K562 (cell line): Measurements from ENCODE around the gene SCNN1A. TPM values are rescaled to one million over a fixed set of nuclear protein-coding genes. Genes with fewer than 3 reads are reported as not detected.
A peak's percentile ranks its signal among the peaks of the same experiment; 100 is the strongest.

Source experiments
- ATAC-seq: fragments of 200-7000 bp; cut with Tn5 transposase; 3 replicates; pipeline ENCODE4 v1.9.1; 2020; ENCODE audit warnings: moderate library complexity
- BruUV-seq: library from RNA; stranded (reverse); fragments of 400-500 nt; replicated peaks from 2 replicates; lab custom pipeline; 2021; lab: Mats Ljungman, UMichigan
- CTCF ChIA-PET: fragments of 300-600 bp; formaldehyde crosslinking; extraction: SDS; loops from one replicate; lab custom pipeline; 2021; ENCODE audit warnings: low intra/inter-chr PET ratio; lab: Yijun Ruan, JAX
- POLR2A ChIA-PET: fragments of 300-600, 350-650 bp; sonication (Branson Sonifier 250); formaldehyde crosslinking; extraction: SDS; loops from one replicate; lab custom pipeline; 2021; ENCODE audit warnings: antibody characterized with exemption, inconsistent platforms; lab: Yijun Ruan, JAX
- DNase-seq, 4 experiments: peaks; one replicate each; pipeline versions ENCODE4 v3.0.0 to v3.0.0-alpha.2; 2011 to 2018; ENCODE audit warnings: low spot score in 3 of 4, mixed read lengths in 3 of 4; ENCODE audit errors: extremely low read depth in 1 of 4
- FAIRE-seq: peaks from 2 replicates; lab custom pipeline; 2011; peaks lifted over from hg19 to GRCh38; lab: Jason Lieb, UNC
- H2AFZ ChIP-seq: 2 replicates; pipeline ENCODE4 v1.6.0; 2011; ENCODE audit warnings: low read depth, low read length, control low read depth, inconsistent platforms
- H3K27ac ChIP-seq: fragments of 200-600 bp; 3 replicates; pipeline ENCODE4 v1.8.0; 2011; ENCODE audit warnings: low read depth, mild to moderate bottlenecking, control low read depth, inconsistent platforms, low read length, moderate library complexity, mixed read lengths; ENCODE audit errors: extremely low read depth
- H3K27me3 ChIP-seq, 2 experiments: fragments of 300-600 bp in 1 of 2; 2 replicates in 1 of 2; 3 replicates in 1 of 2; pipeline versions ENCODE4 v1.6.0 to v1.8.0; 2011; ENCODE audit warnings: inconsistent platforms in 2 of 2, low read length in 2 of 2, mild to moderate bottlenecking in 1 of 2, mixed read lengths in 1 of 2, moderate library complexity in 1 of 2; ENCODE audit not compliant: control insufficient read depth in 2 of 2, insufficient read depth in 2 of 2
- H3K36me3 ChIP-seq: fragments of 300-600 bp; 3 replicates; pipeline ENCODE4 v1.8.0; 2011; ENCODE audit warnings: mild to moderate bottlenecking, low read length, inconsistent platforms; ENCODE audit not compliant: control insufficient read depth, insufficient read depth
- H3K4me1 ChIP-seq, 2 experiments: fragments of 200-600 bp in 1 of 2; replicated peaks in 1 of 2; 2 replicates in 1 of 2; 3 replicates in 1 of 2; pipeline versions ENCODE4 v1.5.1 to v1.8.0; 2011; ENCODE audit warnings: inconsistent platforms in 2 of 2, low read length in 2 of 2, mild to moderate bottlenecking in 1 of 2, mixed read lengths in 1 of 2, moderate library complexity in 1 of 2; ENCODE audit not compliant: control insufficient read depth in 2 of 2, insufficient read depth in 2 of 2
- H3K4me2 ChIP-seq: 2 replicates; pipeline ENCODE4 v1.6.1; 2011; ENCODE audit warnings: low read length, control low read depth, inconsistent platforms, mixed read lengths; ENCODE audit not compliant: insufficient read depth
- H3K4me3 ChIP-seq: fragments of 200-600 bp; sonication (generic), shearing (Covaris generic); 2 replicates; pipeline ENCODE4 v1.5.1; 2016; ENCODE audit warnings: control low read depth, inconsistent platforms
- H3K79me2 ChIP-seq: fragments of 200-600 bp; 3 replicates; pipeline ENCODE4 v1.8.0; 2011; ENCODE audit warnings: low read length, inconsistent platforms; ENCODE audit not compliant: control insufficient read depth, insufficient read depth
- H3K9ac ChIP-seq, 2 experiments: 2 replicates each; pipeline versions ENCODE4 v1.6.0 to v1.6.1; 2011; ENCODE audit warnings: low read depth in 2 of 2, low read length in 2 of 2, control low read depth in 1 of 2, inconsistent platforms in 1 of 2, mild to moderate bottlenecking in 1 of 2, mixed read lengths in 1 of 2; ENCODE audit not compliant: insufficient read depth in 1 of 2
- H3K9me1 ChIP-seq: one replicate; pipeline ENCODE4 v1.6.0; 2011; ENCODE audit warnings: inconsistent platforms, mild to moderate bottlenecking, low read length, moderate library complexity; ENCODE audit not compliant: control insufficient read depth, insufficient read depth
- H3K9me3 ChIP-seq: replicated peaks from 2 replicates; pipeline ENCODE4 v1.5.1; 2011; ENCODE audit warnings: low read depth, low read length, inconsistent platforms; ENCODE audit not compliant: control insufficient read depth, insufficient read depth
- H4K20me1 ChIP-seq: replicated peaks from 2 replicates; pipeline ENCODE4 v1.6.1; 2011; ENCODE audit warnings: low read length, inconsistent platforms, mixed read lengths; ENCODE audit not compliant: control insufficient read depth, insufficient read depth
- HCFC1 ChIP-seq: IDR thresholded peaks from 2 replicates; pipeline ENCODE4 v1.6.1; 2012; ENCODE audit warnings: low read depth, low read length, improper control_type of control experiment
- POLR2G ChIP-seq: fragments of 200-400 bp; formaldehyde crosslinking; IDR thresholded peaks from 2 replicates; pipeline ENCODE4 v1.6.1; 2017; ENCODE audit warnings: low read depth, mild to moderate bottlenecking, antibody characterized with exemption, low read length, moderate library complexity
- ZNF518B ChIP-seq: fragments of 250-450 bp; sonication (Bioruptor Pico); IDR thresholded peaks from 2 replicates; pipeline ENCODE4 v1.5.0; 2021; ENCODE audit warnings: mild to moderate bottlenecking, moderate library complexity
- ZNF586 ChIP-seq: fragments of 450-650 bp; formaldehyde crosslinking; conservative IDR thresholded peaks from 2 replicates; pipeline ENCODE4 v1.4.0; 2020; ENCODE audit warnings: mild to moderate bottlenecking, moderate library complexity
- WGBS: fragments of 100-300 bp; shearing (Covaris generic); methylation state at CpG from one replicate; pipeline ENCODE4 v1.1.6; 2016; ENCODE audit warnings: low coverage, mixed read lengths; ENCODE audit not compliant: insufficient coverage; ENCODE audit errors: missing lambda C conversion rate; 5-methylcytosine and 5-hydroxymethylcytosine counted together
- in situ Hi-C: fragments of 300-500 bp; cut with MboI; formaldehyde crosslinking; loops from 4 replicates; pipeline ENCODE4 v1.15.0; 2018; ENCODE audit warnings: inconsistent platforms, mixed read lengths
- intact Hi-C: fragments of 100-400 bp; cut with micrococcal nuclease; formaldehyde crosslinking; loops from 2 replicates; pipeline ENCODE4 v1.14.2; 2022
- polyA plus RNA-seq, 8 experiments: library from polyadenylated mRNA; depleted of rRNA in 4 of 8; stranded (reverse) in 5 of 8; unstranded in 3 of 8; fragments of >200 nt; fragmentation: Nextera tagmentation in 2 of 8; fragmentation: Illumina TruSeq in 1 of 8; extraction: Ambion mirVana in 2 of 8; extraction: Trizol in 1 of 8; gene quantifications; 2 replicates each; pipeline versions ENCODE4 v1.2.1 to v1.2.3, GENCODE V29; 2011 to 2014; ENCODE audit warnings: inconsistent platforms in 1 of 8, missing spikeins in 1 of 8
- total RNA-seq, 7 experiments: library from RNA; depleted of rRNA in 6 of 7; stranded (reverse); fragments of >200 nt in 6 of 7; fragmentation: Illumina TruSeq in 2 of 7; extraction: Trizol in 2 of 7; gene quantifications; 2 replicates each; pipeline versions ENCODE4 v1.2.1 to v1.2.3, GENCODE V29; 2011 to 2021; ENCODE audit warnings: low replicate concordance in 1 of 7

Gene SCNN1A
- total and polyA plus RNA-seq, 9 of the 15 experiments (the other 6 are each of a cell fraction or from before 2014, with no cell fraction given) = 0.15 to 0.49 (median 0.32) TPM; not detected in 5

- H3K27ac ChIP-seq = no peak overlapping the region
- H4K20me1 ChIP-seq = no peaks in the 10 kb centered on the region
- no peaks in the 10 kb centered on the region for H3K27me3 ChIP-seq
- CTCF ChIA-PET = no interaction called here
- no peak overlapping the region for H3K4me3 ChIP-seq
- FAIRE-seq = no peak
- no peak overlapping the region for H3K4me2 ChIP-seq
- H3K79me2 ChIP-seq = peaks cover 7% of the 10 kb centered on the region
- BruUV-seq = no TSS peak
- H3K36me3 ChIP-seq = peaks cover 64% of the 10 kb centered on the region; the same call in 2 of the 3 replicates
- intact Hi-C loops = no loop called here
- no peak overlapping the region for H3K9ac ChIP-seq
- no peaks in the 10 kb centered on the region for H3K9me1 ChIP-seq
- ATAC-seq = no peak
- peaks cover 6 to 8% of the 10 kb centered on the region in 2 experiments for H3K4me1 ChIP-seq
- no peak for TF ChIP-seq ZNF586 (CRISPR knock-in tag)
- no peak for DNase-seq
- POLR2A ChIA-PET = interaction anchor here (0.7 to 0.8 kb wide), 2 partner anchors 30 to 51 kb away, joined by 3 to 4 read pairs; no protein-coding TSS in a partner anchor
- no peaks in the 10 kb centered on the region for H3K9me3 ChIP-seq
- no peak overlapping the region for H2AFZ ChIP-seq
- WGBS = 94% methylated on average over 4 of the region's 5 CpGs
- in situ Hi-C loops = no loop called here
Measured at GRCh38 chr12:6330192-6330591, 45.2 kb downstream of the SCNN1A start.

DNA sequence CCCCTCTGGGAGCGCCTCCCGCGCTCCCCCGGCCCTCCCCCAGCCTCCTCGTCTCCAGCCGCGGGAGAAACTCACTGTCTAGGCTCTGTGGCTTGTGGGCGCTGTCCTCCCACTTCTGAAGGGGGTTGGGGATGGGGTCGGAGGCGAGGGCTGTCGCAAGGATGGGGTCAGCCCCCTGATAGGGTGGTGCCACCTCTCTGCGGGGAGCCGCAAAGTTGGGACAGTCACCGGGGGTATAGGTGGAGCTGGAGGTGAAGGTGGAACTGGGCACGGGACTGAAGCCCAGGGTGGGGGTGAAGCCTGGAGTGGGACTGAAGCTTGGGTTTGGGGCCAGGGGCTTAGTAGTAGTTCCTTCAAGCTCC, 45.7 kb downstream of the SCNN1A start:
- no peak for ATAC-seq
- no peaks in the 10 kb centered on the region for H4K20me1 ChIP-seq
- no peaks in the 10 kb centered on the region for H3K9me3 ChIP-seq
- H3K79me2 ChIP-seq = peaks cover 2% of the 10 kb centered on the region
- TF ChIP-seq HCFC1 = no peak
- TF ChIP-seq POLR2G = peak; percentile 42
- no peak for TF ChIP-seq ZNF518B (CRISPR knock-in tag)
- H3K9me1 ChIP-seq = no peaks in the 10 kb centered on the region
- DNase-seq = no peak
- peaks cover 59% of the 10 kb centered on the region; the same call in 2 of the 3 replicates for H3K36me3 ChIP-seq
- CTCF ChIA-PET = no interaction called here
- FAIRE-seq = no peak
- 94% methylated on average over 3 of the region's 15 CpGs for WGBS
- no peak overlapping the region for H3K4me2 ChIP-seq
- H3K4me1 ChIP-seq = peaks cover 5 to 6% of the 10 kb centered on the region in 2 experiments; a peak in 4 of 5 replicates
- no peak overlapping the region for H3K4me3 ChIP-seq
- no peak overlapping the region for H3K27ac ChIP-seq
- no peak overlapping the region for H3K9ac ChIP-seq
- no peaks in the 10 kb centered on the region for H3K27me3 ChIP-seq
- POLR2A ChIA-PET = interaction anchor here (0.7 to 0.8 kb wide), 2 partner anchors 31 to 52 kb away, joined by 3 to 4 read pairs; no protein-coding TSS in a partner anchor
- intact Hi-C loops = loop anchor here (5.0 to 10.0 kb wide), 2 partner anchors 93 to 205 kb away; partner anchors contain the start of gene GAPDH
- no peak overlapping the region for H2AFZ ChIP-seq
- in situ Hi-C loops = no loop called here
- no TSS peak for BruUV-seq
